IMR-90 (cell line): Measurements from ENCODE around the gene CPSF7. TPM values are rescaled to one million over a fixed set of nuclear protein-coding genes. Genes with fewer than 3 reads are reported as not detected.
"Not testable (repeated sequence)": the region's sequence is repeated elsewhere in the genome, so short reads cannot be mapped to it uniquely, and the experiment has no call there.

Source experiments
- ATAC-seq: fragments of 200-7000 bp; cut with Tn5 transposase; 2 replicates; pipeline ENCODE4 v1.9.1; 2020; ENCODE audit warnings: low read depth, mild to moderate bottlenecking, moderate library complexity
- BruUV-seq: library from RNA; stranded (reverse); fragments of 400-500 nt; replicated peaks from 2 replicates; lab custom pipeline; 2021; lab: Mats Ljungman, UMichigan
- CTCF ChIA-PET: fragments of 300-600 bp; formaldehyde crosslinking; extraction: SDS; loops from one replicate; lab custom pipeline; 2021; ENCODE audit warnings: antibody characterized with exemption; lab: Yijun Ruan, JAX
- POLR2A ChIA-PET: fragments of 300-600 bp; sonication (Branson Sonifier 250); formaldehyde crosslinking; loops from one replicate; lab custom pipeline; 2022; ENCODE audit warnings: antibody characterized with exemption; ENCODE audit not compliant: unreplicated experiment; lab: Charles Lee
- DNase-seq: peaks from one replicate; pipeline ENCODE4 v3.0.0; 2013
- H2AFZ ChIP-seq: replicated peaks from 2 replicates; pipeline ENCODE3; 2013; ENCODE audit warnings: low read length, mild to moderate bottlenecking; ENCODE audit not compliant: poor library complexity
- H2AK5ac ChIP-seq: 2 replicates; pipeline ENCODE4 v1.6.1; 2013; ENCODE audit warnings: low read depth, low read length, inconsistent platforms
- H2AK9ac ChIP-seq: replicated peaks from 2 replicates; pipeline ENCODE3; 2013; ENCODE audit warnings: mild to moderate bottlenecking, low read depth, low read length, moderate library complexity; ENCODE audit not compliant: poor library complexity
- H2BK120ac ChIP-seq: 2 replicates; pipeline ENCODE4 v1.6.1; 2013; ENCODE audit warnings: low read depth, low read length, inconsistent platforms
- H2BK15ac ChIP-seq: 3 replicates; pipeline ENCODE4 v1.6.1; 2013; ENCODE audit warnings: low read depth, low read length, inconsistent platforms
- H2BK20ac ChIP-seq: 2 replicates; pipeline ENCODE4 v1.6.1; 2013; ENCODE audit warnings: low read depth, mild to moderate bottlenecking, inconsistent platforms, low read length, moderate library complexity
- H2BK5ac ChIP-seq: 2 replicates; pipeline ENCODE4 v1.6.1; 2013; ENCODE audit warnings: mild to moderate bottlenecking, low read depth, low read length, inconsistent platforms; ENCODE audit not compliant: poor library complexity, severe bottlenecking
- H3K14ac ChIP-seq: replicated peaks from 2 replicates; pipeline ENCODE4 v1.6.1; 2013; ENCODE audit warnings: low read depth, low read length, inconsistent platforms
- H3K18ac ChIP-seq: 2 replicates; pipeline ENCODE4 v1.6.1; 2013; ENCODE audit warnings: low read depth, low read length, control low read depth
- H3K23ac ChIP-seq: 2 replicates; pipeline ENCODE4 v1.6.1; 2013; ENCODE audit warnings: low read depth, low read length, inconsistent platforms
- H3K27ac ChIP-seq: 2 replicates; pipeline ENCODE4 v1.5.1; 2013; ENCODE audit warnings: mild to moderate bottlenecking, control low read depth, low read length; ENCODE audit not compliant: insufficient read depth
- H3K27me3 ChIP-seq: 2 replicates; pipeline ENCODE4 v1.6.1; 2013; ENCODE audit warnings: low read length; ENCODE audit not compliant: control insufficient read depth, insufficient read depth
- H3K36me3 ChIP-seq: 2 replicates; pipeline ENCODE4 v1.6.1; 2013; ENCODE audit warnings: low read length, mixed read lengths; ENCODE audit not compliant: control insufficient read depth, insufficient read depth
- H3K4ac ChIP-seq: 2 replicates; pipeline ENCODE4 v1.6.1; 2013; ENCODE audit warnings: low read depth, low read length, inconsistent platforms
- H3K4me1 ChIP-seq: 2 replicates; pipeline ENCODE4 v1.6.1; 2013; ENCODE audit warnings: low read length, mixed read lengths; ENCODE audit not compliant: control insufficient read depth, insufficient read depth
- H3K4me2 ChIP-seq: 2 replicates; pipeline ENCODE4 v1.6.1; 2013; ENCODE audit warnings: low read depth, mild to moderate bottlenecking, control low read depth, low read length, moderate library complexity
- H3K4me3 ChIP-seq: 2 replicates; pipeline ENCODE4 v1.5.1; 2013; ENCODE audit warnings: low read depth, mild to moderate bottlenecking, control low read depth, low read length, moderate library complexity; ENCODE audit not compliant: insufficient read depth
- H3K56ac ChIP-seq: 2 replicates; pipeline ENCODE4 v1.6.1; 2013; ENCODE audit warnings: low read length, inconsistent platforms; ENCODE audit not compliant: insufficient read depth; ENCODE audit errors: extremely low read depth
- H3K79me1 ChIP-seq, 2 experiments: 2 replicates each; pipeline ENCODE4 v1.6.1; 2013; ENCODE audit warnings: low read length in 2 of 2, inconsistent platforms in 1 of 2, low read depth in 1 of 2
- H3K9ac ChIP-seq: 2 replicates; pipeline ENCODE4 v1.6.1; 2013; ENCODE audit warnings: low read depth, low read length, control low read depth
- H3K9me1 ChIP-seq: 2 replicates; pipeline ENCODE4 v1.6.1; 2013; ENCODE audit warnings: low read length, inconsistent platforms; ENCODE audit not compliant: insufficient read depth
- H3K9me3 ChIP-seq: 2 replicates; pipeline ENCODE4 v1.6.1; 2013; ENCODE audit warnings: low read length; ENCODE audit not compliant: control insufficient read depth, insufficient read depth
- H4K20me1 ChIP-seq: 2 replicates; pipeline ENCODE4 v1.6.1; 2013; ENCODE audit warnings: low read length, inconsistent platforms; ENCODE audit not compliant: insufficient read depth
- H4K5ac ChIP-seq: 2 replicates; pipeline ENCODE4 v1.6.1; 2013; ENCODE audit warnings: mild to moderate bottlenecking, low read depth, low read length, control low read depth
- H4K8ac ChIP-seq, 2 experiments: 2 replicates each; pipeline ENCODE4 v1.6.1; 2013; ENCODE audit warnings: low read depth in 2 of 2, low read length in 2 of 2, control low read depth in 1 of 2, inconsistent platforms in 1 of 2
- H4K91ac ChIP-seq: 2 replicates; pipeline ENCODE4 v1.6.1; 2013; ENCODE audit warnings: low read depth, low read length, inconsistent platforms; ENCODE audit not compliant: insufficient read depth
- WGBS, 2 experiments: methylation state at CpG; one replicate each; pipeline versions ENCODE4 v1.1.5 to v1.1.7; 2013; ENCODE audit warnings: missing lambda C conversion rate in 2 of 2; ENCODE audit not compliant: insufficient read length in 1 of 2; ENCODE audit errors: extremely low coverage in 2 of 2; 5-methylcytosine and 5-hydroxymethylcytosine counted together
- dilution Hi-C: fragments of 300-500 bp; cut with HindIII; formaldehyde crosslinking; loops from one replicate; pipeline ENCODE4 v1.14.3; 2018; ENCODE audit warnings: low sequenced_read_pairs; ENCODE audit not compliant: unreplicated experiment
- in situ Hi-C: fragments of 300-500 bp; cut with MboI; formaldehyde crosslinking; loops from 3 replicates; pipeline ENCODE4 v1.14.3; 2019; ENCODE audit warnings: low sequenced_read_pairs, inconsistent platforms, mixed read lengths
- intact Hi-C: fragments of 100-400 bp; cut with micrococcal nuclease; formaldehyde crosslinking; loops from 2 replicates; pipeline ENCODE4 v1.10.0; 2022
- polyA plus RNA-seq, 3 experiments: library from polyadenylated mRNA; depleted of rRNA; stranded (reverse); fragments of >200 nt; gene quantifications; 2 replicates each; pipeline ENCODE4 v1.2.3, GENCODE V29; 2012; ENCODE audit warnings: low replicate concordance in 1 of 3
- total RNA-seq: library from RNA; depleted of rRNA; stranded (reverse); fragments of >200 nt; gene quantifications from 2 replicates; pipeline ENCODE4 v1.2.3, GENCODE V29; 2012

CPSF7 gene
- total and polyA plus RNA-seq, 2 of the 4 experiments (the other 2 are of a cell fraction): 9.5 to 55.2 TPM

- dilution Hi-C loops, BruUV-seq, H3K4me1 ChIP-seq, H4K5ac ChIP-seq, intact Hi-C loops, H2AK9ac ChIP-seq, H2AK5ac ChIP-seq, H3K27me3 ChIP-seq, H4K20me1 ChIP-seq, H3K4ac ChIP-seq, H3K23ac ChIP-seq, H3K79me1 ChIP-seq, H2BK15ac ChIP-seq, H4K8ac ChIP-seq, H2AFZ ChIP-seq, H2BK20ac ChIP-seq, H2BK5ac ChIP-seq, POLR2A ChIA-PET, ATAC-seq, H2BK120ac ChIP-seq, H4K91ac ChIP-seq, H3K56ac ChIP-seq, H3K27ac ChIP-seq, DNase-seq, H3K14ac ChIP-seq, H3K36me3 ChIP-seq, H3K4me2 ChIP-seq, H3K18ac ChIP-seq, H3K9me3 ChIP-seq, H3K9me1 ChIP-seq, H3K4me3 ChIP-seq, in situ Hi-C loops, H3K9ac ChIP-seq: not testable (repeated sequence)
- 95% methylated on average over 4 of the region's 5 CpGs; no CpG with 5 or more reads in 1 of the 2 experiments for WGBS, 2 experiments
- CTCF ChIA-PET: interaction anchor here (5.0 kb wide), 1 partner anchor 49 kb away, joined by 72 read pairs; the partner anchor contains the start of genes DDB1 and TKFC
These were observed 45.9 kb downstream of the CPSF7 start for GRCh38 chr11:61383859-61384258.
